Kidney (tissue), 14 donors: ENCODE data around the gene ZDHHC13. TPM values are rescaled to one million over a fixed set of nuclear protein-coding genes. Genes with fewer than 3 reads are reported as not detected.

Experiments
- DNase-seq, 5 donors: peaks; one replicate each; pipeline ENCODE4 v3.0.0-alpha.2; 2013 to 2020
- FAIRE-seq: peaks from 2 replicates; lab custom pipeline; 2012; peaks lifted over from hg19 to GRCh38; lab: Jason Lieb, UNC
- H3K27ac ChIP-seq, 2 donors: one replicate each; pipeline ENCODE4 v1.7.0; 2013; ENCODE audit warnings: low read depth in 2 of 2, low read length in 2 of 2, inconsistent platforms in 1 of 2
- H3K27me3 ChIP-seq: one replicate; pipeline ENCODE4 v1.7.1; 2013; ENCODE audit warnings: low read length, inconsistent platforms; ENCODE audit not compliant: control insufficient read depth, insufficient read depth
- H3K36me3 ChIP-seq, 3 donors: one replicate each; pipeline versions ENCODE4 v1.7.0 to v1.7.1; 2013; ENCODE audit warnings: low read length in 3 of 3, control low read depth in 1 of 3, inconsistent platforms in 1 of 3; ENCODE audit not compliant: insufficient read depth in 3 of 3, control insufficient read depth in 2 of 3
- H3K4me1 ChIP-seq, 3 donors: one replicate each; pipeline versions ENCODE4 v1.7.0 to v1.7.1; 2013; ENCODE audit warnings: low read length in 3 of 3, inconsistent platforms in 1 of 3, low read depth in 1 of 3; ENCODE audit not compliant: control insufficient read depth in 2 of 3, insufficient read depth in 2 of 3
- H3K4me3 ChIP-seq, 3 donors: one replicate each; pipeline versions ENCODE4 v1.7.0 to v1.8.1; 2013; ENCODE audit warnings: low read length in 3 of 3, control low read depth in 1 of 3, inconsistent platforms in 1 of 3
- H3K9ac ChIP-seq, 3 donors: one replicate each; pipeline versions ENCODE4 v1.7.0 to v1.7.1; 2013; ENCODE audit warnings: low read length in 3 of 3, control low read depth in 1 of 3, inconsistent platforms in 1 of 3
- H3K9me3 ChIP-seq, 3 donors: one replicate each; pipeline versions ENCODE4 v1.7.0 to v1.7.1; 2013; ENCODE audit warnings: low read length in 3 of 3, control low read depth in 1 of 3, inconsistent platforms in 1 of 3; ENCODE audit not compliant: control insufficient read depth in 2 of 3, insufficient read depth in 1 of 3
- intact Hi-C: fragments of 100-400 bp; cut with DNase I; formaldehyde crosslinking; loops from one replicate; pipeline ENCODE4 v1.11.1; 2022
- polyA plus RNA-seq: library from polyadenylated mRNA; stranded (reverse); fragments of 350-450 nt; fragmentation: Illumina TruSeq; extraction: RNeasy Lipid Tissue Mini Kit (QIAGEN cat#74804); gene quantifications from one replicate; pipeline ENCODE4 v1.2.3, GENCODE V29; 2014; ENCODE audit warnings: low read depth, low replicate concordance; ENCODE audit not compliant: insufficient read depth
- total RNA-seq: library from RNA; stranded (reverse); fragmentation: NEBNext Ultra II Directional; extraction: Animal tissue kit (Norgen Biotek cat#: 25700); gene quantifications from one replicate; pipeline ENCODE4 v1.2.1, GENCODE V29; 2021
- TF ChIP-seq, protein P1 (sequence below): IDR thresholded peaks from 3 replicates; pipeline ENCODE4 v1.5.1; 2012; ENCODE audit warnings: mild to moderate bottlenecking, moderate library complexity, borderline replicate concordance; ENCODE audit not compliant: insufficient read depth; ENCODE audit errors: extremely low read depth
- donor health status: control.
- donor health status: control.
- donor health status: control.
- donor health status: control.
- donor health status: control.
- donor health status: DM: yes; HTN: yes; CAD: no.
- donor health status: Normal renal cell carcinoma (clear cell type).

The ZDHHC13 gene
- total and polyA plus RNA-seq, 2 donors from 2014 or later: 13.1 to 18.9 TPM

DNA sequence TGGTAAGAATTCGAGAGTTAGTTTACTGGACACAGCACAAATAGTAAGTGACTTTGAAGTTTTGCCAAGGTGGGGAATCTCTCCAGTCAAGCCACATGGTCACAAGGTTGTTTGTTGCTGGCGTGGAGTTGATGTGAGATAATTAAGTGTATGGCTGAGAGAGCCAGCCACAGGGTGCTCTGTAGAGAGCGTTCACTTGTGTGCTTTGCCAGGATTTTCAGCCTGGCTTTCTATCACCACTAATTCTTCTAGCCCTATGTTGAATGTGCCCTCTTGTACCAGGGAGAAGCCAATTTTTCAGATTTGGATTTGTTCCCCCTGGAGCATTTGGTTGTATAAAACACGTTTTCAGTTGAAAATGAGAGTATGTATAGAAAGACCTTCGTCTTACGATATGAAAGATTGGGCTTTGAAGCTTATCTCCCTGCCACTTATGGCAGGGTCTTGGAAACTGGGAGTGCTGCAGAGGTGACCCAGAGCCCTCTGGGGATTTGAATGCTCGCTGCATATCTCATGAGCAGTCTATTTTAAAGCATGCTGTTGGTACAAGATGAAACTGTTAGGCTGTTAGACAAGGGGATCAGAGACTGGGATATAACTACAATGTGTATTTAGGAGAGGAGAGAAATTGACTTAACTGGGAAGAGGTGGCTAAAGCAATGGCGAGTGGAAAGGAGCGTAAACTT, 56.2 kb downstream of the ZDHHC13 start:
- FAIRE-seq (no peak), DNase-seq (no peak)
- Histone ChIP-seq H3K4me3 (no peak overlapping the region), H3K9me3 (no peaks in the 10 kb centered on the region), H3K9ac (no peak overlapping the region), H3K27me3 (no peaks in the 10 kb centered on the region), H3K4me1 (no peaks in the 10 kb centered on the region), H3K36me3 (peaks cover 0 to 3% (median under 1%) of the 10 kb centered on the region in 3 donors), H3K27ac (no peak overlapping the region)
- intact Hi-C loops: no loop called here
- TF ChIP-seq, protein P1, sequence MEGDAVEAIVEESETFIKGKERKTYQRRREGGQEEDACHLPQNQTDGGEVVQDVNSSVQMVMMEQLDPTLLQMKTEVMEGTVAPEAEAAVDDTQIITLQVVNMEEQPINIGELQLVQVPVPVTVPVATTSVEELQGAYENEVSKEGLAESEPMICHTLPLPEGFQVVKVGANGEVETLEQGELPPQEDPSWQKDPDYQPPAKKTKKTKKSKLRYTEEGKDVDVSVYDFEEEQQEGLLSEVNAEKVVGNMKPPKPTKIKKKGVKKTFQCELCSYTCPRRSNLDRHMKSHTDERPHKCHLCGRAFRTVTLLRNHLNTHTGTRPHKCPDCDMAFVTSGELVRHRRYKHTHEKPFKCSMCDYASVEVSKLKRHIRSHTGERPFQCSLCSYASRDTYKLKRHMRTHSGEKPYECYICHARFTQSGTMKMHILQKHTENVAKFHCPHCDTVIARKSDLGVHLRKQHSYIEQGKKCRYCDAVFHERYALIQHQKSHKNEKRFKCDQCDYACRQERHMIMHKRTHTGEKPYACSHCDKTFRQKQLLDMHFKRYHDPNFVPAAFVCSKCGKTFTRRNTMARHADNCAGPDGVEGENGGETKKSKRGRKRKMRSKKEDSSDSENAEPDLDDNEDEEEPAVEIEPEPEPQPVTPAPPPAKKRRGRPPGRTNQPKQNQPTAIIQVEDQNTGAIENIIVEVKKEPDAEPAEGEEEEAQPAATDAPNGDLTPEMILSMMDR: no peak

DNA sequence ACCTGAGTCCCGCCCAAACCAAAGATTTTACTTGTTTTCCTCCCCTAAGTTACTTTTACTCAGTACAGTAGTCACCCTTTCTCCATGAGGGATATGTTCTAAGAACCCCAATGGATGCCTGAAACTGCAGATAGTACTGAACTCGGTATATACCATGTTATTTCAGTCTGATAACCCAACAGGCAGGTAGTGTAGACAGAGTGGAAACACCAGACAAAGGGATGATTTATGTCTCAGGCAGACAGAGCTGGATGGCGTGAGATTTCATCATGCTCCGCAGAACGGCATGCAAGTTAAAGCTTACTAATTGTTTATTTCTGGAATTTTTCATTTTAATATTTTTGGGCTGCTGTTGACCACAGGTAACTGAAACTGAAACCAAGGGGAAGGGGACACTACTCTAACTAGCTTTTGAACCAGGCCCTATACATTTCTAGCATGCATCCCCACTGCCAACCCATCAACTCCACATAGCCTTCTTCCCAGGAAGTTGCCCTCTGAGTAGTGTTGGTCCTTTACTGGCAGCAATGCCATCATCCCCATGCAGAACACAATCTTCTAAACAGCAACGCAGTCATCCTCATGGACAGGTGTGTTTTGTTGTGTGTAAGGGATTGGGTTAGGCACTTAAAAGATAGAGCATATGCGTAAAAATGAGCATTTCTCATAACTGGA, 57.1 kb downstream of the ZDHHC13 start:
- FAIRE-seq: no peak
- TF ChIP-seq, protein P1: no peak
- intact Hi-C loops: no loop called here
- Histone ChIP-seq H3K4me3 (no peak overlapping the region), H3K27ac (no peak overlapping the region), H3K4me1 (no peaks in the 10 kb centered on the region), H3K9ac (no peak overlapping the region), H3K9me3 (no peaks in the 10 kb centered on the region), H3K36me3 (no peaks in the 10 kb centered on the region), H3K27me3 (no peaks in the 10 kb centered on the region)
- no peak for DNase-seq

DNA sequence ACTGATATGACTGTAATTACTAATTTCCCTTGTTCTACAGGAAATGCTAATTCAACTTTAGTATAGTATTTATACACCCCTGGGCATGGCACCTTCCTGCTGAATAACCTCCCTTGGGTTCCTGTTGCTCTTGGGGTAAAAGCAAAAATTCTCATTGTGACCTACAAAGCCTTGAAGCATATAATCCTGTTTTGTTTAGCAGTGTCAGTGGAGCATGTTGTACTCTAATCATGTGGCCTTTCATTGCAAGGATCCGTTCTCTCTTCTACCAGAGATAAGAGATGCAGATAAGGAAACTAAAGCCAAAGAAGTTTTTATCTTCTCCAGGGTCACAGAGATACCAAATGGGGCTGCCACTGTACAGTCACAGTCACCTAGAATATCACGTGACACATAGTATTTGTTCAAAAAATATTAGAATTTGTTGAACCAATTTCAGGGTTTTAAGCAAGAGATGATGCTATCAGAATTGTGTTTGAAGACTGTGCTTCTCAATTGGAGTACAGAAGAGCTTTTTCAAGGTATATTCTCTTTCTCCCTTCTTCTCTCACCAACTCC, 59.7 kb downstream of the ZDHHC13 start:
- no peaks in the 10 kb centered on the region for H3K27me3 ChIP-seq
- H3K4me1 ChIP-seq: no peaks in the 10 kb centered on the region
- DNase-seq: no peak
- H3K27ac ChIP-seq: no peak overlapping the region
- no peak for FAIRE-seq
- no peak overlapping the region for H3K9ac ChIP-seq
- H3K4me3 ChIP-seq: no peak overlapping the region
- H3K9me3 ChIP-seq: no peaks in the 10 kb centered on the region
- TF ChIP-seq, protein P1: no peak
- intact Hi-C loops: no loop called here
- H3K36me3 ChIP-seq: no peaks in the 10 kb centered on the region
